Ishikawa (cell line): Measurements from ENCODE around the gene SCGB1A1.

Experiments
- CEBPB ChIP-seq: IDR thresholded peaks from 2 replicates; pipeline ENCODE4 v1.6.1; 2012
- FOXM1 ChIP-seq: IDR thresholded peaks from 2 replicates; pipeline ENCODE4 v1.6.1; 2012; ENCODE audit warnings: low read depth, borderline replicate concordance
- TAF1 ChIP-seq: IDR thresholded peaks from 2 replicates; pipeline ENCODE4 v1.6.1; 2012; ENCODE audit warnings: low read depth, mild to moderate bottlenecking
- TEAD4 ChIP-seq: IDR thresholded peaks from 2 replicates; pipeline ENCODE4 v1.6.1; 2012
- ZBTB7A ChIP-seq: IDR thresholded peaks from 2 replicates; pipeline ENCODE4 v1.6.1; 2012; ENCODE audit warnings: low read depth
- TF ChIP-seq, protein P1 (sequence below): IDR thresholded peaks from 2 replicates; pipeline ENCODE4 v1.6.1; 2012

DNA sequence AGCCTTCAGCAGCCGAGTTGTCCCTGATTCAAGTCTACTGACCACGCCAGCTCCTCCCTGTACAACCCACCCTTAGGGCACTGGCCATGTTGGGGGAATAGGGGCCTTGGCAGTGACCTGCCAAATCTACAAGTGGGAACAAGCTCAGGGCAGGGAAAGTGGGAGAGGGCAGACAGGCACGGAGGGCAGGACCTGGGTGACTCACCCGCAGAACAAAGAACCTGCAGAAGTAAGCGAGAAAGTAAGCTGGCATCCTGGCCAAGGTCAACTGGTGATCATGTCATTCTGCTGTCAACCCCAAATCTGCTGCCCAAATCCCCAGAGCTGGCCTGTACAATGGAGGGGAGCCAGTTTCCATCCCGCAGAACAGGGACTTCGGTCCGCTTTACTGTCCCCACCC is 7.9 kb upstream of the SCGB1A1 start:
- TF ChIP-seq TAF1 = no peak
- TF ChIP-seq, protein P1, sequence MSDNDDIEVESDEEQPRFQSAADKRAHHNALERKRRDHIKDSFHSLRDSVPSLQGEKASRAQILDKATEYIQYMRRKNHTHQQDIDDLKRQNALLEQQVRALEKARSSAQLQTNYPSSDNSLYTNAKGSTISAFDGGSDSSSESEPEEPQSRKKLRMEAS = no peak
- TF ChIP-seq ZBTB7A = no peak
- no peak for TF ChIP-seq CEBPB
- TF ChIP-seq FOXM1 = no peak
- no peak for TF ChIP-seq TEAD4
